Gastrocnemius medialis (tissue), 4 donors: ENCODE data around the gene TAF1C.

ENCODE experiments used
- CTCF ChIP-seq, 5 experiments: fragments of 450-650 bp in 3 of 5; fragments of 200-600 bp in 2 of 5; sonication (generic) in 2 of 5; IDR thresholded peaks in 4 of 5; conservative IDR thresholded peaks in 1 of 5; 1 replicate in 4 of 5; 2 replicates in 1 of 5; pipeline ENCODE4 v1.5.1; 2016 to 2019; ENCODE audit warnings: antibody characterized with exemption in 5 of 5, mild to moderate bottlenecking in 3 of 5, moderate library complexity in 3 of 5
- POLR2A ChIP-seq, 2 donors: fragments of 450-650 bp; IDR thresholded peaks; one replicate each; pipeline ENCODE4 v1.6.1; 2017; ENCODE audit warnings: antibody characterized with exemption in 2 of 2, mild to moderate bottlenecking in 2 of 2, moderate library complexity in 2 of 2

DNA sequence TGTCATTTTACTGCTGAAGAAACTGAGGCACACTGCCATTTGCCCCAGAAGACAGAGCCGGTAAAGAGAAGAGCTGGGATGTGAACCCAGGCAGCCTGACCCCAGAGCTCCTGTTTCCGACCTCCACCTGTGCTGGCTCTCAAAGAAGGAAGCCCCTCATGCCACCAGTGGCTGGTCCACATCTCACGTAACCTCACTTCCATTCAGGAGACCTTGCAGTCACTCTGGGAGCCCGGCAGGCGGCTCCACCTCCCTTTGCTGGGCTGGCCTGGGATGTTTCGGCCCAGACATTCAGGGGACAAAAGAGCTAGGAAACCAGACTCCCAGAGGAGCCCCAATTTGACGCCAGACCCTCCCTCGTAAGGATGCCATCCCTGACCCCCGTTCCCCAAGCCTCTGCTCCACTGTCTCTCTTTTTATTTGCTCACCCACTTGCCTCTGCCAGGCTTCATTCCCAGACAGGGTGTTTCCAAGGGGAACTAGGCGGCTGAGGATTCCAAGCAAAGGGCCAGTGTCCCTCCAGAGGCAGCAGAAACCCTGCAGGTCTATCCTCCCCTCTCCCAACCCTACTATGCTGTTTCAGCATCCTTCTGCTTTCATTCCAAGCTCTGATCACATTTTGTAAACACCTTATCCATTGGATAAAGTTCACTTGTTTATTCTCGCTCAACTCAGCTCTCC, 2.8 kb downstream of the TAF1C start:
- peak in 2 of 5 experiments; percentile 33 to 35 for TF ChIP-seq CTCF (IDR thresholded peaks at IDR 0.05 in 4 of 5, conservative IDR thresholded peaks at IDR 0.05 in 1 of 5)
- TF ChIP-seq POLR2A (IDR thresholded peaks at IDR 0.05) = no peak
